Motor neuron (in vitro differentiated cells): ENCODE results near the gene OSBP2. TPM values are rescaled to one million over a fixed set of nuclear protein-coding genes. Genes with fewer than 3 reads are reported as not detected.

Experiments used
- ATAC-seq, 8 experiments: fragments of 200-7000 bp; cut with Tn5 transposase; replicated peaks in 6 of 8; 2 replicates each; pipeline ENCODE4 v1.8.0; 2021; ENCODE audit warnings: mild to moderate bottlenecking in 8 of 8, moderate library complexity in 8 of 8
- H3K27ac ChIP-seq, 2 donors: fragments of 250-450 bp; sonication (Bioruptor Pico); 2 replicates each; pipeline ENCODE4 v1.9.0; 2021; ENCODE audit warnings: antibody characterized with exemption in 2 of 2, mild to moderate bottlenecking in 2 of 2, moderate library complexity in 1 of 2
- H3K4me1 ChIP-seq, 2 donors: fragments of 250-450 bp; sonication (Bioruptor Pico); replicated peaks in 1 of 2; 2 replicates each; pipeline ENCODE4 v1.6.1; 2021; ENCODE audit warnings: antibody characterized with exemption in 2 of 2, mild to moderate bottlenecking in 2 of 2, moderate library complexity in 1 of 2
- H3K4me3 ChIP-seq, 5 donors: fragments of 250-450 bp; sonication (Bioruptor Pico); 2 replicates each; pipeline ENCODE4 v1.9.0; 2021; ENCODE audit warnings: antibody characterized with exemption in 5 of 5, mild to moderate bottlenecking in 5 of 5, moderate library complexity in 4 of 5
- WGBS, 10 experiments: fragments of 450-650 bp; shearing (Covaris generic); methylation state at CpG; one replicate each; pipeline ENCODE4 v1.0.0; 2022; 5-methylcytosine and 5-hydroxymethylcytosine counted together
- in situ Hi-C, 9 experiments: fragments of 400-800 bp; cut with MboI; loops; one replicate each; pipeline ENCODE4 v1.15.0; 2021; ENCODE audit warnings: low sequenced_read_pairs in 9 of 9, low pct_unique_long_range_greater_than_20kb in 2 of 9; ENCODE audit not compliant: unreplicated experiment in 9 of 9
- total RNA-seq, 8 experiments: library from RNA; unstranded; fragments of 300-600 nt; gene quantifications; 2 replicates each; pipeline versions ENCODE4 v1.2.3 to v1.2.4, GENCODE V29; 2022

Gene OSBP2
- total RNA-seq, 8 experiments from 2014 or later = 0.63 to 16.6 (median 5.4) TPM

- WGBS, 10 experiments = 88 to 100% (median 95%) methylated on average over 2 to 5 of the region's 7 CpGs; no CpG with 5 or more reads in 4 of the 10 experiments
- in situ Hi-C loops = no loop called here
- Histone ChIP-seq H3K4me1 (peaks cover 31 to 39% of the 10 kb centered on the region in 2 donors), H3K4me3 (no peak overlapping the region), H3K27ac (no peak overlapping the region)
- no peak for ATAC-seq
These were observed 179.0 kb downstream of the OSBP2 start for GRCh38 chr22:30873661-30874060.

GRCh38 chr22:30874431-30875370 lies 180.0 kb downstream of the OSBP2 start:
- in situ Hi-C loops = loop anchor here in 1 of 9 experiments (25.0 kb wide), 1 partner anchor 112 kb away; no protein-coding TSS in a partner anchor

GRCh38 chr22:30875481-30876215 lies 181.0 kb downstream of the OSBP2 start:
- in situ Hi-C loops = loop anchor here in 1 of 9 experiments (25.0 kb wide), 1 partner anchor 113 kb away; no protein-coding TSS in a partner anchor
- H3K27ac ChIP-seq = peak overlapping the region in 1 of 2 donors; percentile 44
- WGBS, 10 experiments = 20 to 100% (median 82%) methylated on average over 1 to 7 of the region's 17 CpGs; no CpG with 5 or more reads in 2 of the 10 experiments
- no peak overlapping the region for H3K4me3 ChIP-seq
- ATAC-seq = no peak
- H3K4me1 ChIP-seq = peaks cover 42 to 48% of the 10 kb centered on the region in 2 donors

More at GRCh38 chr22:30874431-30875370, 180.0 kb downstream of the OSBP2 start:
- 45 to 100% (median 71%) methylated on average over 1 to 6 of the region's 21 CpGs; no CpG with 5 or more reads in 5 of the 10 experiments for WGBS, 10 experiments
- Histone ChIP-seq H3K4me3 (no peak overlapping the region), H3K27ac (no peak overlapping the region), H3K4me1 (peaks cover 41 to 48% of the 10 kb centered on the region in 2 donors)
- ATAC-seq = no peak

GRCh38 chr22:30876221-30876751 lies 181.6 kb downstream of the OSBP2 start:
- ATAC-seq = no peak
- peaks cover 45 to 50% of the 10 kb centered on the region in 2 donors for H3K4me1 ChIP-seq
- WGBS, 10 experiments = 90% methylated on average over 2 of the region's 9 CpGs; no CpG with 5 or more reads in 9 of the 10 experiments
- in situ Hi-C loops = loop anchor here in 1 of 9 experiments (25.0 kb wide), 1 partner anchor 114 kb away; no protein-coding TSS in a partner anchor
- H3K4me3 ChIP-seq = no peak overlapping the region
- H3K27ac ChIP-seq = peak overlapping the region; percentile 40 to 44

- peak overlapping the region in 1 of 2 donors; percentile 40 for H3K27ac ChIP-seq
- H3K4me1 ChIP-seq = peaks cover 49 to 55% of the 10 kb centered on the region in 2 donors
- H3K4me3 ChIP-seq = no peak overlapping the region
- in situ Hi-C loops = loop anchor here in 1 of 9 experiments (25.0 kb wide), 1 partner anchor 115 kb away; no protein-coding TSS in a partner anchor
- peak; percentile 41 to 95 (median 64) for ATAC-seq
- WGBS, 10 experiments = 0 to 70% (median 51%) methylated on average over 1 to 8 of the region's 9 CpGs; no CpG with 5 or more reads in 1 of the 10 experiments
These were observed 182.4 kb downstream of the OSBP2 start for GRCh38 chr22:30876915-30877553.

GRCh38 chr22:30877662-30878515 lies 183.2 kb downstream of the OSBP2 start:
- H3K27ac ChIP-seq = peak overlapping the region in 1 of 2 donors; percentile 6
- H3K4me1 ChIP-seq = peaks cover 46 to 51% of the 10 kb centered on the region in 2 donors
- peak in 1 of 8 experiments; percentile 6 for ATAC-seq
- no peak overlapping the region for H3K4me3 ChIP-seq
- WGBS, 10 experiments = 50 to 100% (median 90%) methylated on average over 1 to 9 of the region's 15 CpGs; no CpG with 5 or more reads in 2 of the 10 experiments
- in situ Hi-C loops = loop anchor here in 1 of 9 experiments (25.0 kb wide), 1 partner anchor 116 kb away; no protein-coding TSS in a partner anchor

- H3K4me1 ChIP-seq = peaks cover 46 to 51% of the 10 kb centered on the region in 2 donors
- no peak overlapping the region for H3K4me3 ChIP-seq
- in situ Hi-C loops = loop anchor here in 1 of 9 experiments (25.0 kb wide), 1 partner anchor 116 kb away; no protein-coding TSS in a partner anchor
- peak in 5 of 8 experiments; percentile 62 to 78 (median 67) for ATAC-seq
- 40 to 83% (median 60%) methylated on average over 1 to 3 of the region's 16 CpGs; no CpG with 5 or more reads in 6 of the 10 experiments for WGBS, 10 experiments
- no peak overlapping the region for H3K27ac ChIP-seq
These were observed 184.1 kb downstream of the OSBP2 start for GRCh38 chr22:30878516-30879414.

GRCh38 chr22:30879415-30879797 lies 184.7 kb downstream of the OSBP2 start:
- Histone ChIP-seq H3K27ac (no peak overlapping the region), H3K4me1 (peaks cover 46 to 51% of the 10 kb centered on the region in 2 donors), H3K4me3 (no peak overlapping the region)
- in situ Hi-C loops = loop anchor here in 1 of 9 experiments (25.0 kb wide), 1 partner anchor 117 kb away; no protein-coding TSS in a partner anchor
- WGBS, 10 experiments = 0 to 83% (median 72%) methylated on average over 1 to 2 of the region's 8 CpGs; no CpG with 5 or more reads in 7 of the 10 experiments
- ATAC-seq = no peak

- H3K27ac ChIP-seq = no peak overlapping the region
These were observed 185.5 kb downstream of the OSBP2 start for GRCh38 chr22:30880181-30880601.

GRCh38 chr22:30880847-30881246 lies 186.2 kb downstream of the OSBP2 start:
- ATAC-seq = no peak
- H3K27ac ChIP-seq = no peak overlapping the region
- in situ Hi-C loops = loop anchor here in 1 of 9 experiments (25.0 kb wide), 1 partner anchor 119 kb away; no protein-coding TSS in a partner anchor
- H3K4me1 ChIP-seq = peaks cover 46 to 47% of the 10 kb centered on the region in 2 donors
- H3K4me3 ChIP-seq = no peak overlapping the region
- WGBS, 10 experiments = no CpG with 5 or more reads among the region's 5 CpGs

More at GRCh38 chr22:30880181-30880601, 185.5 kb downstream of the OSBP2 start:
- no peak for ATAC-seq
- 88 to 100% (median 100%) methylated on average over 1 to 5 of the region's 8 CpGs; no CpG with 5 or more reads in 6 of the 10 experiments for WGBS, 10 experiments
- no peak overlapping the region for H3K4me3 ChIP-seq
- H3K4me1 ChIP-seq = peaks cover 46 to 51% of the 10 kb centered on the region in 2 donors
- in situ Hi-C loops = loop anchor here in 1 of 9 experiments (25.0 kb wide), 1 partner anchor 118 kb away; no protein-coding TSS in a partner anchor
